Astrocyte of the spinal cord (primary cell): ENCODE results near the gene ICOS.

Source experiments
- DNase-seq: peaks from one replicate; pipeline ENCODE4 v3.0.0; 2011; ENCODE audit warnings: low read depth, low spot score
- H3K4me3 ChIP-seq: 2 replicates; pipeline ENCODE4 v1.5.1; 2011; ENCODE audit warnings: low read depth, mild to moderate bottlenecking, low read length, moderate library complexity
- in situ Hi-C: cut with HindIII; loops from 2 replicates; pipeline ENCODE4 v1.10.0; 2017; ENCODE audit warnings: low sequenced_read_pairs
- TF ChIP-seq, protein P1 (sequence below): IDR thresholded peaks from 2 replicates; pipeline ENCODE4 v1.5.1; 2012; ENCODE audit warnings: low read depth, mild to moderate bottlenecking, low read length, inconsistent platforms

The ICOS gene, protein sequence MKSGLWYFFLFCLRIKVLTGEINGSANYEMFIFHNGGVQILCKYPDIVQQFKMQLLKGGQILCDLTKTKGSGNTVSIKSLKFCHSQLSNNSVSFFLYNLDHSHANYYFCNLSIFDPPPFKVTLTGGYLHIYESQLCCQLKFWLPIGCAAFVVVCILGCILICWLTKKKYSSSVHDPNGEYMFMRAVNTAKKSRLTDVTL

DNA sequence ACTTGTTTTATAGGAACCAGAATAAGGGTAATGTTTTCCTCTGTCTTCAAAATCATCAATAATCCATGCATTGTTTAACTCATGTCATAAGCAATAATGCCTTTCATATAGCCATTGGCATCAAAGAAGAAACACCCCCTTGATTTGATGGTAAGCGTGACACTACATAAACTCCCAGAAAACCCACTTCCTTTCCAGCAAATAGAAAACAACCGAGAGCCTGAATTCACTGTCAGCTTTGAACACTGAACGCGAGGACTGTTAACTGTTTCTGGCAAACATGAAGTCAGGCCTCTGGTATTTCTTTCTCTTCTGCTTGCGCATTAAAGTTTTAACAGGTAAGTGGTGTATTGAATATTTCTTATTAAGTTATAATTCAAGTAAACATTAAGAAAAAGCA lies at the start of gene ICOS:
Gene ICOS, plus strand, starts transcription at position 229 of the 400 bp plus-strand sequence. Its CDS starts 52 bp downstream, at position 281.
- in situ Hi-C loops: no loop called here
- TF ChIP-seq, protein P1, sequence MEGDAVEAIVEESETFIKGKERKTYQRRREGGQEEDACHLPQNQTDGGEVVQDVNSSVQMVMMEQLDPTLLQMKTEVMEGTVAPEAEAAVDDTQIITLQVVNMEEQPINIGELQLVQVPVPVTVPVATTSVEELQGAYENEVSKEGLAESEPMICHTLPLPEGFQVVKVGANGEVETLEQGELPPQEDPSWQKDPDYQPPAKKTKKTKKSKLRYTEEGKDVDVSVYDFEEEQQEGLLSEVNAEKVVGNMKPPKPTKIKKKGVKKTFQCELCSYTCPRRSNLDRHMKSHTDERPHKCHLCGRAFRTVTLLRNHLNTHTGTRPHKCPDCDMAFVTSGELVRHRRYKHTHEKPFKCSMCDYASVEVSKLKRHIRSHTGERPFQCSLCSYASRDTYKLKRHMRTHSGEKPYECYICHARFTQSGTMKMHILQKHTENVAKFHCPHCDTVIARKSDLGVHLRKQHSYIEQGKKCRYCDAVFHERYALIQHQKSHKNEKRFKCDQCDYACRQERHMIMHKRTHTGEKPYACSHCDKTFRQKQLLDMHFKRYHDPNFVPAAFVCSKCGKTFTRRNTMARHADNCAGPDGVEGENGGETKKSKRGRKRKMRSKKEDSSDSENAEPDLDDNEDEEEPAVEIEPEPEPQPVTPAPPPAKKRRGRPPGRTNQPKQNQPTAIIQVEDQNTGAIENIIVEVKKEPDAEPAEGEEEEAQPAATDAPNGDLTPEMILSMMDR: no peak
- DNase-seq: no peak
- no peak within 1 kb of the TSS for H3K4me3 ChIP-seq

DNA sequence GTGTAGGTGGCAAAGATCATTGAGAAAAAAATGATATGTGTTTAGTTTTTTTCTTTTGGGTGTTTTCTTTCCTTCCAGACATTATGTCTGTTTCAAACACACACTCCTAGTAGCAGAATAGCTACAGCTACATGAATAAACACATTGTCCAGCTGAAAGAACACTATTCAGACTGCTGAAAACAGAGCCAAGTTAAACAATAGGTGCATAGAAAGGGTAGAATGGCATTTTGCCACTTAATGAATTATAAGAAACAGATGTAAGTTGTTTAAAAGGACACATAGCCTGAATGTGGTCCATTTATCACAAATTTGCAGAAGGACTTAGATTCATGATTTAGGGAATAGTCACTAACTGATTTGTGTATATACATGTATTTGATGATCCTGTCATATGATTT lies 48.9 kb upstream of the ICOS start:
- no peak overlapping the region for H3K4me3 ChIP-seq
- in situ Hi-C loops: no loop called here
- TF ChIP-seq, protein P1: no peak
- DNase-seq: no peak

DNA sequence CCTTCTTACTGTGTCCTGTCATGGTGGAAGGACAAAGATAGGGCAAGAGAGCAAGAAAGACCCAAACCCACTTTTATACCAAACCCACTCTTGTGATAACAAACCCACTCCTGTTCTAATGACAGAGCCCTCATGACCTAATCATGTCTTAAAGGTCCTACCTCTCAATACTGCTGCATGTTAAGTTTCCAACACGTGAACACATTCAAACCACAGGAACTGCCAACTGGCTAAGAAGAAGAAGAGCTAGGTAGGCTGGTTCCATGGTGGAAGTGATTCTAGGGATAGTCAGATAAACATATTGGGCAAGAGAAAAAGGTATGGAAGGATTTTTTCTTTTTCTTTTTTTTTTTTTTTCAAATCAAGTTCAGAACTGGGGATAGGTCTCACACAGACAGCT lies 47.0 kb upstream of the ICOS start:
- H3K4me3 ChIP-seq: no peak overlapping the region
- TF ChIP-seq, protein P1: no peak
- no peak for DNase-seq
- in situ Hi-C loops: no loop called here

DNA sequence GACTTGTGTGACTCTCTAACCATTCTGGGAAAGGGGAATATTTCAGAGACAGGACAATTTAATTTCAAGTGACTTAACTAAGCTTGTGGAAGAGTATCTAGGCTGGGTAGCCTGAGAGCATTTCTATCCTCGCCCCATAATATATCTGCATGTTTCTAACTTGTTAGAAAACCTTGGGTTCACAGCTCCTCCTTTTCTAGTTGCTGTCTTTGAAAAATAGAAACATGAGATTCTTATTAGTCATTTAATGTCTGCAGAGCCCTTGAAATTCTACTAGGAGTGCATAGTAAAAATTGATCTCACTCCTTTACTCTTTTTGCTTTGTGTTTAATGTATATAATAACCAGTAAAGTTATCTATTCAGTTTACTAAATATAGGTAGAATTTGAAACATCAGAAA lies 46.6 kb upstream of the ICOS start:
- in situ Hi-C loops: no loop called here
- no peak for DNase-seq
- TF ChIP-seq, protein P1: no peak
- no peak overlapping the region for H3K4me3 ChIP-seq

DNA sequence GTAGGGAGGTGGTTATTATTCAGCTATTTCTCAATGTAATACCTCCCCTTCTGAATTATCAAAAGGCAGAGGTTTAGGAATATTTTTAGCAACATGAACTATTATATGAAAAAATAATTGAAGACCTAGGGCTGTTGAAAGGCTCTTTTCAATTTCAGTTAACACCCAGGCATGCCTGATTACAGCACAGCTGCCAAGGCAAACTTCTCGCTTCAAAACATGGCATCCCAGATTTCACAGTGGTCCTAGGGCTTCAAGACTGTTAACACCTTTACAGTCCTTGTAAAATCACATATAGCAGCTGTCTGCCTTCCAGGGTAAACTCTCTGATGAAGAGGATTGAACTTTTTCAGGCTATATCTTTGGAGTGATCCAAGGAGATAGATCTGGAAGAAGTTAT lies 45.8 kb upstream of the ICOS start:
- TF ChIP-seq, protein P1: no peak
- no peak for DNase-seq
- in situ Hi-C loops: no loop called here

DNA sequence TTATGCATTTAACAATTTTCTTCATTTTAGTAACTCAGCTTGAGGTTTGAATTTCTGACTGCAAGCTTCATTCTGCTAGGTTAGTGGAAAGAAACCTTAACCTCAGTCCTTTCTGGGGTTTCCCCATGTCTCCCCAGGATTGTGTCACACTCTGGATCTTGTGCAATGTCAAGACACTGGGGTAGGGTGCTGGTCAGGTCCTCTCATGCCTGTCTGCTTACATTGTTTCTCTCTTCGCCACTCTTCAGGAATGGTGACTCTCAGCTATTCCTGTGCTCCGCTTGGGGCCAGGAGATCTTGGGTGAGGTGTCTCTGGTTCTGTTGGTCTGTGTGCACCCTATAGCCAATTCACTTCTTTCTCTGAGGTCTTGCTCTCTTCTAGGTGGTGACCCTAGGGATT lies 45.1 kb upstream of the ICOS start:
- in situ Hi-C loops: no loop called here
- no peak for DNase-seq
- TF ChIP-seq, protein P1: no peak
- H3K4me3 ChIP-seq: no peak overlapping the region

More for the DNA sequence above, 45.8 kb upstream of the ICOS start:
- no peak overlapping the region for H3K4me3 ChIP-seq
